MM.1S (cell line): ENCODE results near the gene ADH1B.

ENCODE experiments used
- EZH2 ChIP-seq: fragments of 300-600 bp; sonication (generic); optimal IDR thresholded peaks from 2 replicates; pipeline ENCODE3; 2017; ENCODE audit warnings: low read depth, mild to moderate bottlenecking, antibody characterized with exemption, low read length, mixed read lengths
- TF ChIP-seq, protein P1 (sequence below): fragments of 300-600 bp; sonication (generic); IDR thresholded peaks from 2 replicates; pipeline ENCODE4 v1.5.1; 2016; ENCODE audit warnings: antibody characterized with exemption, low read length, mixed read lengths

DNA sequence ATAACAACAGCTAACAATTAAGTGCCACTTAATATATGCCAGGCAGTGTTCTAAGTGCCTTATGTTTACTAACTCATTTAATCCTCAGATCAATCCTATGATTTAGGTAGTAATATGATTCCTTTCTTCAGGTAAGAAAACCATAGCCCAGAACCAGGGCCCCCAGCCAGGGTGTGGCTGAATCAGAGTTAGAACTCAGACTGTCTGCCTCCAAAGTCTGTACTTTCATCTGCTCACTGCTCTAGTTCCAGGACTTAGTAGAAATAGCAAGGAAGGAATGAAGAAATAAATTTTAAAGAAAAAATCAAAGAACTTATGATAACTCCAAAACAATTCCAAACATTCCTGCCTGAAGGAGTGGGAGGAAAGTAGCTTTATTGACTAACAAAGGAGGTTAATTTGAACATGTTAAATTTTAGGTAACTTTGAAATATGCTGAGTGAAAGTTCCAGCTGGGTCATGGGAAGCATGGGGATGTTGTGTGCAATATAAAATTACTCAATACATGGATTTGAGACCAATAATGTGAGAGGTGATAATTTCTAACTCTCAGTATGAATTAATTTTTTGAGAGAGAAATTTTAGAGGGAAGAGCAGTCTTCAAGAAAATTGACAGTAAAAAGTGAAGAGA, 40.2 kb upstream of the ADH1B start:
- TF ChIP-seq, protein P1, sequence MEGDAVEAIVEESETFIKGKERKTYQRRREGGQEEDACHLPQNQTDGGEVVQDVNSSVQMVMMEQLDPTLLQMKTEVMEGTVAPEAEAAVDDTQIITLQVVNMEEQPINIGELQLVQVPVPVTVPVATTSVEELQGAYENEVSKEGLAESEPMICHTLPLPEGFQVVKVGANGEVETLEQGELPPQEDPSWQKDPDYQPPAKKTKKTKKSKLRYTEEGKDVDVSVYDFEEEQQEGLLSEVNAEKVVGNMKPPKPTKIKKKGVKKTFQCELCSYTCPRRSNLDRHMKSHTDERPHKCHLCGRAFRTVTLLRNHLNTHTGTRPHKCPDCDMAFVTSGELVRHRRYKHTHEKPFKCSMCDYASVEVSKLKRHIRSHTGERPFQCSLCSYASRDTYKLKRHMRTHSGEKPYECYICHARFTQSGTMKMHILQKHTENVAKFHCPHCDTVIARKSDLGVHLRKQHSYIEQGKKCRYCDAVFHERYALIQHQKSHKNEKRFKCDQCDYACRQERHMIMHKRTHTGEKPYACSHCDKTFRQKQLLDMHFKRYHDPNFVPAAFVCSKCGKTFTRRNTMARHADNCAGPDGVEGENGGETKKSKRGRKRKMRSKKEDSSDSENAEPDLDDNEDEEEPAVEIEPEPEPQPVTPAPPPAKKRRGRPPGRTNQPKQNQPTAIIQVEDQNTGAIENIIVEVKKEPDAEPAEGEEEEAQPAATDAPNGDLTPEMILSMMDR, result no peak
- no peak for TF ChIP-seq EZH2
